Loucy (cell line): ENCODE measurements around the gene PPP1R37.
A peak's percentile ranks its signal among the peaks of the same experiment; 100 is the strongest.

Source experiments
- H2AFZ ChIP-seq: fragments of 200-600 bp; sonication (generic); 2 replicates; pipeline ENCODE4 v1.6.0; 2016; ENCODE audit warnings: antibody characterized with exemption, mild to moderate bottlenecking, low read length, moderate library complexity
- H3F3A ChIP-seq: fragments of 200-600 bp; 2 replicates; pipeline ENCODE4 v1.6.0; 2016; ENCODE audit warnings: antibody characterized with exemption, low read depth, mild to moderate bottlenecking
- H3K27me3 ChIP-seq: fragments of 200-600 bp; sonication (generic); 2 replicates; pipeline ENCODE4 v1.6.1; 2014; ENCODE audit warnings: low read length, mild to moderate bottlenecking; ENCODE audit not compliant: insufficient read depth, poor library complexity, severe bottlenecking
- H3K36me3 ChIP-seq: fragments of 200-600 bp; sonication (generic); 2 replicates; pipeline ENCODE4 v1.6.1; 2016; ENCODE audit warnings: low read length; ENCODE audit not compliant: insufficient read depth
- H3K4me1 ChIP-seq: fragments of 200-600 bp; sonication (generic); 2 replicates; pipeline ENCODE4 v1.5.1; 2014; ENCODE audit warnings: low read length, mild to moderate bottlenecking; ENCODE audit not compliant: insufficient read depth, poor library complexity, severe bottlenecking
- H3K4me2 ChIP-seq: fragments of 200-600 bp; sonication (generic); 2 replicates; pipeline ENCODE4 v1.6.0; 2014; ENCODE audit warnings: antibody characterized with exemption, low read length, low read depth, mild to moderate bottlenecking; ENCODE audit not compliant: poor library complexity, severe bottlenecking
- H3K4me3 ChIP-seq: fragments of 200-600 bp; sonication (generic); 2 replicates; pipeline ENCODE4 v1.5.1; 2014; ENCODE audit warnings: low read length, mild to moderate bottlenecking, mixed read lengths; ENCODE audit not compliant: poor library complexity, severe bottlenecking
- H3K79me2 ChIP-seq: fragments of 200-600 bp; sonication (generic); 2 replicates; pipeline ENCODE4 v1.6.1; 2014; ENCODE audit warnings: low read length; ENCODE audit not compliant: insufficient read depth
- H3K9ac ChIP-seq: fragments of 200-600 bp; sonication (generic); 2 replicates; pipeline ENCODE4 v1.6.0; 2014; ENCODE audit warnings: mild to moderate bottlenecking, low read depth, low read length, moderate library complexity; ENCODE audit not compliant: poor library complexity, severe bottlenecking
- H3K9me2 ChIP-seq: fragments of 200-600 bp; sonication (generic); replicated peaks from 2 replicates; pipeline ENCODE4 v1.6.1; 2016; ENCODE audit warnings: low read depth, low read length, mixed read lengths
- H3K9me3 ChIP-seq: fragments of 200-600 bp; sonication (generic); 2 replicates; pipeline ENCODE4 v1.6.1; 2014; ENCODE audit warnings: mild to moderate bottlenecking, antibody characterized with exemption, low read length, low read depth; ENCODE audit not compliant: insufficient read depth
- H4K20me1 ChIP-seq: fragments of 200-600 bp; sonication (generic); 2 replicates; pipeline ENCODE4 v1.6.0; 2014; ENCODE audit warnings: antibody characterized with exemption, low read length, mild to moderate bottlenecking; ENCODE audit not compliant: insufficient read depth, poor library complexity, severe bottlenecking
- CTCF ChIP-seq: fragments of 200-600 bp; sonication (generic); conservative IDR thresholded peaks from 2 replicates; pipeline ENCODE4 v1.5.1; 2014; ENCODE audit warnings: mild to moderate bottlenecking, antibody characterized with exemption, low read length
- EZH2phosphoT487 ChIP-seq: fragments of 200-600 bp; IDR thresholded peaks from 2 replicates; pipeline ENCODE4 v1.6.1; 2018; ENCODE audit warnings: antibody characterized with exemption, mild to moderate bottlenecking, moderate library complexity, borderline replicate concordance

Gene PPP1R37

DNA sequence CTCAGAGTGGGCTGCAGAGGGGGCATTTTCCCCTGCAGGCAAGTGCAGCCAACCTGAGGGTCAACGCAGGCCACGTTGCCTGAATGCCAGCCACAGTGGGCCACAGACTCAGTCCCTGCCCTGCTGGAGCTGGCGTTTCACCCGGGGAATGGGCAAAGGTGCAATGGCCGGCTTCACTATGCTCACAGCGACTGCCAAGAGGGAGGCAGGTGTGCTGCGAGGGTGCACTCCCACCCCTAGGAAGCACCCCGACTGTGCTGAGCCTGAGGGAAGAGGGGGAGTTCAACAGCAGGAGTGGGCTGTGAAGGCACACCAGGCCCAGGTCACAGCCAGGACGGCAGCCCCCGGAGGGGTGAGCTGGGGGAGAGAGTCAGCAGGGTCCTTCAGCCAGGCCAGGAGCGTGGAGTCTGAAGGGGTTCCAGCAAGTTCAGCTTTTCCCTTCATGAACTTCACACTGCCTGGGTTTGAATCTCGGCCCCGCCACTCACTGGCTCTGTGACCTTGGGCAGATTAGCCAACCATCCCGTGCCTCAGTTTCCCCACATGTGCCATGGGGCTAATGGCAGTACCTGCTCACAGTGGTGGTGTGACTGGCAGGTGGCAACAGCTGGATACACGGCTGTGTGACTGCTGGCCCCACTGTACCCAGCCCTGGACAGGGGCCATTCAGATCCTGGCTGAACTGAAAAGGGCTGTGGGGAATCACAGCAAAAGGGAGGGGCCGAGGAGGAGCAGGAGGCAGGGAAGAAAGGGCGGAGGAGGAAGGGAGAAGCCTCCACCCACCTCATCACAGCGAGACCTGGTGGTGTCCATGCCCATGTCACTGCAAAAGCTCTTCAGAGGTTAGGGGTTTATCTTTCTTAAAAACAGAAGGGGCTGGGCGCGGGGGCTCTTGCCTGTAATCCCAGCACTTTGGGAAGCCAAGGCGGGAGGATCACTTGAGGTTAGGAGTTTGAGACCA lies 77.4 kb downstream of the PPP1R37 start:
- H3F3A ChIP-seq = no peaks in the 10 kb centered on the region
- H3K9me3 ChIP-seq = no peaks in the 10 kb centered on the region
- no peak overlapping the region for H2AFZ ChIP-seq
- H3K79me2 ChIP-seq = no peaks in the 10 kb centered on the region
- H3K4me3 ChIP-seq = no peak overlapping the region
- H4K20me1 ChIP-seq = no peaks in the 10 kb centered on the region
- peak overlapping the region; percentile 22 for H3K4me2 ChIP-seq
- TF ChIP-seq EZH2phosphoT487 (no peak), CTCF (no peak)
- H3K9ac ChIP-seq = no peak overlapping the region
- H3K4me1 ChIP-seq = peaks cover 22% of the 10 kb centered on the region
- no peaks in the 10 kb centered on the region for H3K36me3 ChIP-seq
- no peaks in the 10 kb centered on the region for H3K27me3 ChIP-seq
- H3K9me2 ChIP-seq = no peaks in the 10 kb centered on the region

DNA sequence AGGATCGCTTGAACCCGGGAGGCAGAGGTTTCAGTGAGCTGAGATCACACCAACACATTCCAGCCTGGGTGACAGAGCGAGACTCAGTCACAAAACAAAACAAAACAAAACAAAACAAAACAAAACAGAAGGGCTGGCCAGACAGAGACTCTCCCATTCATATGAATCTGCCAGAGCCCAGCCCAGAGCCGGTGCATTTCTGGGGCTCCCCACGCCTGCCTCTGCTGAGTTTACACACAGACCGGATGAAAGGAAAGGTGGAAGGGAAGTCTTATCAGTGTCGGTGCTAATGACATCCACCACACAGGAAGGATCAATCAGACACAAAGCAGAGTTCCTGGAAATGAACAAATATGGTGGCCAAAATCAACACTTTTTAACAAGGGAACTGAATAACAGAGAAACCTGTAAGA lies 78.2 kb downstream of the PPP1R37 start:
- no peaks in the 10 kb centered on the region for H3K27me3 ChIP-seq
- no peak overlapping the region for H3K4me3 ChIP-seq
- H3K9me3 ChIP-seq = no peaks in the 10 kb centered on the region
- no peaks in the 10 kb centered on the region for H3F3A ChIP-seq
- no peaks in the 10 kb centered on the region for H3K9me2 ChIP-seq
- no peaks in the 10 kb centered on the region for H3K36me3 ChIP-seq
- H4K20me1 ChIP-seq = no peaks in the 10 kb centered on the region
- H2AFZ ChIP-seq = no peak overlapping the region
- TF ChIP-seq CTCF (no peak), EZH2phosphoT487 (no peak)
- H3K79me2 ChIP-seq = no peaks in the 10 kb centered on the region
- no peak overlapping the region for H3K9ac ChIP-seq
- H3K4me1 ChIP-seq = peaks cover 22% of the 10 kb centered on the region
- H3K4me2 ChIP-seq = peak overlapping the region; percentile 22

DNA sequence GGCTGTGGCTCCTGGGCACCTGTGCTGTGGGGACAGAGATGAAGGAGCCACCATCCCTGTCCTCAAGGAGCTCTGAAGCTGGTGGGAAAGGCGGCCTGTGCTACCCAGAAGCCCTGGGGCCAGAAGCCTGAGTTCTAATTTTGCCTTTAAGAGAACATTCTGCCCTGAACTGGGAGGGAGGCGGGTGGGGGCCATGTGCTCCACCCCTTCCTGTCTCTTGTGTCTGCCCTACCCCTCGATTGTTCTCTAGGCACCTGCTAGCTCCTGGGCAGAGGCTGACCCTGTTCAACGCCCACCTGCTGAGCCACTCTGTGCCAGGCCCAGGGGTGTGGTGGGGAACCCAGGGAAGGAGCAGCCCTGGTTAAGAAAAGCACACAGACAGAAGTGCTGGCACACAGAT lies 79.2 kb downstream of the PPP1R37 start:
- H3K9me3 ChIP-seq = no peaks in the 10 kb centered on the region
- no peaks in the 10 kb centered on the region for H3K9me2 ChIP-seq
- H3K4me3 ChIP-seq = no peak overlapping the region
- no peaks in the 10 kb centered on the region for H3K36me3 ChIP-seq
- H3K9ac ChIP-seq = peak overlapping the region; percentile 54
- TF ChIP-seq EZH2phosphoT487 = no peak
- TF ChIP-seq CTCF = no peak
- no peak overlapping the region; the same call in 1 of the 2 replicates for H2AFZ ChIP-seq
- peak overlapping the region; percentile 54 for H3K4me2 ChIP-seq
- H4K20me1 ChIP-seq = no peaks in the 10 kb centered on the region
- peaks cover 22% of the 10 kb centered on the region for H3K4me1 ChIP-seq
- no peaks in the 10 kb centered on the region for H3F3A ChIP-seq
- no peaks in the 10 kb centered on the region for H3K27me3 ChIP-seq
- peaks cover 7% of the 10 kb centered on the region; the same call in 1 of the 2 replicates for H3K79me2 ChIP-seq
